Activated CD4-positive, alpha-beta T cell treated with anti-CD3 and anti-CD28 coated beads, Interleukin-2, amount 50 U/mL, for 4 hours (primary cell): ENCODE measurements around the gene ANXA11.
A peak's percentile ranks its signal among the peaks of the same experiment; 100 is the strongest.
"Not testable (repeated sequence)": the region's sequence is repeated elsewhere in the genome, so short reads cannot be mapped to it uniquely, and the experiment has no call there.

Source experiments
- DNase-seq, 2 experiments: peaks; one replicate each; pipeline ENCODE4 v3.0.0-alpha.2; 2020

Gene ANXA11

GRCh38 chr10:80205477-80206276 lies at the start of gene ANXA11:
ANXA11 (minus strand) TSS chr10:80205537; CDS start chr10:80172861, 32,676 bp downstream.
- peak; percentile 77 to 78 for DNase-seq

DNA sequence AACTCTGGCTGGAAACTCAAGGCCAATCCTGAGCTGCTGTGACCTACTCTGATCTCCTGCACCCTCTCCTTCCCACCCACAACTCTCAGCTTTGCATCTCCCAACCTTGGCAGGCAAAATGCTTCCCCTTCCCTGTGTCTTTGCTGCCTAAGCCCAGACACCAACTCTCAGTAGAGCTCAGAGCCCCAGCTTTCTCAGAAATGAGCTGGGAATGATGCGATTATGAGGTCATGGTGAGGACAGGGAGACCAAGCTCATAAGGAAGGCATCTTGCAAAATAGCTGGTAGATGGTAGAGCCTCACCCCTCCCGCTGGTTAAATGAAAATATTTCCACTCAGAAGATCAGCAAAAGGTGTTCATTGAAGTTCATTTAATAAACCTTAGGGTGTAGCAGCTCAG lies 49.4 kb upstream of the ANXA11 start:
- not testable (repeated sequence) for DNase-seq

DNA sequence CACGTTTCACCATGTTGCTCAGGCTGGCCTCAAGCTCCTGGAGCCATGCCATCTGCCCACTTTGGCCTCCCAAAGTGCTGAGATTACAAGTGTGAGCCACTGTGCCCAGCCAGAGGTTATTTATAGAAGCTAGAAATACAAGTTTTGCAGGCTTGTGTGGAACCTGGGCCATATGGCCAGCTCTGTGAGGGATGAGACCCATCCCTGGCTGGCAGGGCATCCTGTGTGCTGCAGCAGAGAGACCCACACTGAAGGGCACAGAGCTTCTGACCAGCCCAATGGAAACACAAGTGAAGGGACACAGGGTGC lies 48.6 kb upstream of the ANXA11 start:
- not testable (repeated sequence) for DNase-seq

DNA sequence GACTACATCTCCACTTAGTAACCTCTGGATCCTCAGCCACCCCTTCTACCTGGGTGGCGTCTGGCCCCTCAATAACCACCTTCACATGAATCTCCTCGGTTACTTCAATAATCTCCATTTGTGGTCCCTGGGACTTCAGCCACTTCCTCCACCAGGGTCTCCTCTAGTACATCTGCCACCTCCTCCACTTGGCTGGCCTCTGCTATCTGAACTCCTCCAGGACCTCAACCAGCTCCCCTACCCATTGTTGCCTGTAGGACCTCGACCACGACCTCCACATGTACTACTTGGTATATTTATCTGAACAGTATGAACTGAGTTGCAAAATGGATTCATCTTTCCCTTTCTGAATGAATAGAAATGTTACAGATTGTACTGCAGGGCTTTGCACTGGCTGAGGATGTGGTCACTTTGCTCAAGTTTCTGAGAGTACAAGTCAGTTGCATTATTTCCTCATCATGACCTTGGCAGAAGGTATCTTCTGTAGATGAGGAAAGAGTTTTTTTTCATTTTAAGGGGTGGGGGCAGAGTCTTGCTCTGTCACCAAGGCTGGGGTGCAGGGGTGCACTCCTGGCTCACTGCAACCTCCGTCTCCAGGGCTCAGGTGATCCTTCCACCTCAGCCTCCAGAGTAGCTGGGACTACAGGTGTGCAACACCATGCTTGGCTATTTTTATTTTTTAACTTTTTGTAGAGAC lies 48.1 kb upstream of the ANXA11 start:
- no peak for DNase-seq

DNA sequence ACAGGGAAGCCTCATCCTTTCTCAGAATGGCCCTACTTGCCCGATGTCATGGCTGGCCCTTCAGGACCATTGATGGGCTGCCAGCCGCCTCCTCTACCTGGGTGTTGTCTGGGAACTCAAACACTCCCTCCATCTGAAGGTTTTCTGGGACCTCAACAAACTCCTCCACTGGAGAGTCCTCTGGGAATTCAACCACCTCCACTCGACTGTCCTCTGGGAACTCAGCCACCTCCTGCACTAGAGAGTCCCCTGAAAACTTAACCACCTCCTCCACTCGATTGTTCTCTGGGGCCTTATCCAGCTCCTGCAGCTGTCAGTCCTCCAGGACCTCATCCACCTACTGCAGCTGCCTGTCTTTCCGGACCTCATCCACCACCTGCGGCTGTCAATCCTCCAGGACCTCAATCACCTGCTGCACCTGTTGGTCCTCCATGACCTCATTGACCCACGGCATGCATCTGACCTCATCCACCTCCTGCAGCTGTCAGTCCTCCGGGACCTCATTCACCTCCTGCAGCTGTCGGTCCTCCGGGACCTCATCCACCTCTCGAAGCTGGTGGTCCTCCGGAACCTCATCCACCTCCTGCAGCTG lies 47.1 kb upstream of the ANXA11 start:
- DNase-seq: no peak

DNA sequence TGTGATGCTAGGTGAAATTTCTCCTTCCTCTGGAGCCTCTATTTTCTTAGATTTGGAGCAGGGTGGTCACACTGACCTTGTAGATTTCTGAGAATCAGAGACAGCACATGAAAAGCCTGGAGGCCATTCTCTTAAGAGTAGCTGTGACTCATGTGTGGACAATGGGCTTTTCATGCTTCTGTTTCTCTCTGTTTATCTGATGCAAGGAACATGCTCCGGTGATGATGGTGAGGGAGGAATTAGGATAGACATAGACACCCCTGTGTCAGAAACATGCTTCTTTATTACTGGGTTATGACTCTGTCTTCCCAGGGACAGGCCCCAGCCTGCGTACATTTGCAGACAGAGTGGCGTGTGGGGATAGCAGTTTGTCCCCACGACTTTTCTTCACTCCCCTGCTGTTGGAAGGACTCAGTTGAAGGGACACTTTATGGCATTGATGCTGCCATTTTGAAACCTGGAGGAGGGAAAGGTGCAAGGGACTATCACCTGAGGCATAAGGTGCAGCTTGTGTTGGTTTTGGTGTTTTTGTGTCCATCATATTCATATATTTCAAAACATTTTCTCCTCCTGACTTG lies 46.5 kb upstream of the ANXA11 start:
- not testable (repeated sequence) for DNase-seq

DNA sequence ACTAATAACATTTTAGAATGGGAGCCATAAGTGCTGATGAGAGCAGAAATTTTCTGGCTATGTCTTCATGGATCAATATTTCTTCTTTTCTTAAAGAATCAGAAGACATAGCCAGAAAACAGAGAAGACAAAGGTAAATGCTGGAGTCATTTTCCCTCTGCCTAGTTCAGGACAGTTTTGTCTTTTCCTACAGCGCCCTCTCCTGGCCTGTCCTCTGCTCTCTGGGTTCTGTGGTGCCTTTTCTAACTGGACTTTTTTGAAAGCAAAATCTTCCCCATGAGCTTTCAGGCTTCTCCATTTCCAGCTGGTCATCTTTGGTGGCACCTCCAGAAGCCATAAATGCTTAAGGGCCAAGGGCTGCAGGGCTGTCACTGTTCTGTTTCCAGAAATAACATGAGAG lies 45.1 kb upstream of the ANXA11 start:
- DNase-seq: not testable (repeated sequence)

GRCh38 chr10:80249906-80250305 lies 44.6 kb upstream of the ANXA11 start:
- DNase-seq: not testable (repeated sequence)

DNA sequence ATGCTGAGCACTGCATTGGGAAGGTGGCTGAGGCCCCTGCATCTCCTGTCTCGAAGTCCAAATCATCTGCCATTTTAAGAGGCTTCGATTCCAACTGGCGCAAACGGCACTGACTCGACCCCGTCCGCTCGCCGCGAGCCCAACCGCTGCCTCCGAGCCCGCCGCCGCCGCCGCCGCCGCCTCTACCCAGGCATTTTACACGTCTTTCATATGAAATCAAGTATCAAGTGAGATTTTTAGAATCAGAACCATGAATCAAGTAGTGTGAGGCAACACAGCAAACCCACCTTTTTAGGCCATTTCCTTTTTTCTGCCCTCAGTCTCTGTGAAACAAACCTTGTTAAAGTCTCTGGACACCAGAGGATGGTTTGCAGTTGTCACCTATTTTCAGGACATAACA lies 42.3 kb upstream of the ANXA11 start:
- not testable (repeated sequence) for DNase-seq

GRCh38 chr10:80244371-80244770 lies 39.0 kb upstream of the ANXA11 start:
- not testable (repeated sequence) for DNase-seq

- DNase-seq: not testable (repeated sequence)
Measured at GRCh38 chr10:80242341-80242740, 37.0 kb upstream of the ANXA11 start.

DNA sequence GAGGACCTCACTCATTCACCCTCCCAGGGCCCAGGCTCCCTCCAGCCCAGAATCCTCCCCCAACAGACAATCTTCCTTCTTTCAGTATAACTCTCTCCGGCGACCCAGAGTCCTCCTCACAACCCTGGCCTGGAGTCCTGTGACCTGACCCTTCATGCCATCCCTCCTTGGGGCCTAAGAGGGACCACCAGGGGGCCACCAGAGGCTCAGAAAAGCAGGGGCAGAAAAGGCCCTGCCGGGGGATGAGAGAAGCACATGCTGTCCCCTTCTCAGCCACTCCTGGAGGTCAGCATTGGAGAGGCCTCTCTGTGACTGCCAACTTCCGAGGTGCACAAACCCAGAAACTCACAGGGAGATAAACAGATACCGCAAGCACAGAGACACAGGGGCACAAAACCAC lies 31.1 kb upstream of the ANXA11 start:
- not testable (repeated sequence) for DNase-seq

- DNase-seq: not testable (repeated sequence)
Measured at GRCh38 chr10:80234331-80235235, 29.2 kb upstream of the ANXA11 start.

- not testable (repeated sequence) for DNase-seq
Measured at GRCh38 chr10:80233871-80234270, 28.5 kb upstream of the ANXA11 start.

DNA sequence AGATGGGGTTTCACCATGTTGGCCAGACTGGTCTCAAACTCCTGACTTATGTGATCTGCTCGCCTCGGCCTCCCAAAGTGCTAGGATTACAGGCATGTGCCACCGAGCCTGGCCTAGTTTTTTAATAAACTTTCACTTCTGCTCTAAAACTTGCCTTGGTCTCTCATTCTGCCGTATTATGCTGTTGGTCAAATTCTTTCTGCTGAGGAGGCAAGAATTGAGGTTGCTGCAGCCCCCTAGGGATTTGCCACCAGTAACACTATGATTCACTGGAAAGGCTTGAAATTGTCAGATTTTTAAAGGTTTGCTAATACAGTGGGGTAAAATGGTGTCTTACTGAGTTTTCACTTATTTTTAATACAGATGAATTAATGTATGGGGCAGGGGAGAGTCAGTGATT lies 21.4 kb upstream of the ANXA11 start:
- not testable (repeated sequence) for DNase-seq

DNA sequence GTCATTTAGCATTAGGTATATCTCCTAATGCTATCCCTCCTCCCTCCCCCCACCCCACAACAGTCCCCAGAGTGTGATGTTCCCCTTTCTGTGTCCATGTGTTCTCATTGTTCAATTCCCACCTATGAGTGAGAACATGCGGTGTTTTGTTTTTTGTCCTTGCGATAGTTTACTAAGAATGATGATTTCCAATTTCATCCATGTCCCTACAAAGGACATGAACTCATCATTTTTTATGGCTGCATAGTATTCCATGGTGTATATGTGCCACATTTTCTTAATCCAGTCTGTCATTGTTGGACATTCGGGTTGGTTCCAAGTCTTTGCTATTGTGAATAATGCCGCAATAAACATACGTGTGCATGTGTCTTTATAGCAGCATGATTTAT lies 17.7 kb upstream of the ANXA11 start:
- not testable (repeated sequence) for DNase-seq

DNA sequence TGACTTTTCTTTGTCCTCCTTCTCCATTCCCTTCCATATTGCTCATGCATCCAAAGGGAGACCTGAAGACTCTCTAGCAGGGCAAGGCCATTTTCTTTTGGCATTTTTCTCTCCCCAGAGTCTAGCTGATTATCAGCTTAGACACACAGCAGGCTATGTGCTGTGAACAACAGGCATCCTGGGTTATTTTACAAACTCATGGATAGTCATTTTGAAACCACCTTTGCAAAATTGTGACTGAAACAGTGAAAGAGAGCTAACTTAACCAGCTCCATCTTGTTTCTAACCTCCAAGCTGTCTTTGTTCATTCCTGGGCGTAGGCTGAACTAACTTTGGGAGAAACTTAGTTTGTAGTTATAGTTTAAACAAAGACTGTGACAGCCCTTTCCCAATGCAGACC lies 13.5 kb upstream of the ANXA11 start:
- not testable (repeated sequence) for DNase-seq

DNA sequence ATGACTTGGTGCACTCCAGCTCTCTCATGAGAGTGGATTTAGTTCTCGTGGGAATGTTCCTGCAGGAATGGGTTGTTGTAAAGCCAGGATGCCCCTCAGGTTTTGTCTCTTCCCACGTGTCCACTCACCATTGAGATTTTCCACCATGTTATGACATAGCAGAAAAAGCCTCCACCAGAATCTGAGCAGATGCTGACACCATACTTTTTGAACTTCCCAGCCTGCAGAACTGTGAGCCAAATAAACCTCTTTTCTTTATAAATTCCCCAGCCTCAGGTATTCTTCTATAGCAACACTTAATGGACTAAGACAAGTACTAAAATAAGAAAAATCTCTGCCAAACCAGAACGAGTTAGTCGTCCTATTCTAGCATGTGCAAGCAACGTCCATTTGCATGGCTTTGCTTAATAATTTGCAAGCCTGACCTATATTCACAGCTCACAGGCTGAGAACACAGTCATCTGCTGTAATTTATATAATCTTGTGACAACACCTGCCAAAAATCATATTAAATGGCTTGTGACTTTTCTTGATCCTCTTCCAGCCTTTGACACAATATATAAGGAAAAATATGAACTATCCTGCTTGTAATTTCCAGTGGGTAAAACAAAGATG lies 9.1 kb upstream of the ANXA11 start:
- not testable (repeated sequence) for DNase-seq

DNA sequence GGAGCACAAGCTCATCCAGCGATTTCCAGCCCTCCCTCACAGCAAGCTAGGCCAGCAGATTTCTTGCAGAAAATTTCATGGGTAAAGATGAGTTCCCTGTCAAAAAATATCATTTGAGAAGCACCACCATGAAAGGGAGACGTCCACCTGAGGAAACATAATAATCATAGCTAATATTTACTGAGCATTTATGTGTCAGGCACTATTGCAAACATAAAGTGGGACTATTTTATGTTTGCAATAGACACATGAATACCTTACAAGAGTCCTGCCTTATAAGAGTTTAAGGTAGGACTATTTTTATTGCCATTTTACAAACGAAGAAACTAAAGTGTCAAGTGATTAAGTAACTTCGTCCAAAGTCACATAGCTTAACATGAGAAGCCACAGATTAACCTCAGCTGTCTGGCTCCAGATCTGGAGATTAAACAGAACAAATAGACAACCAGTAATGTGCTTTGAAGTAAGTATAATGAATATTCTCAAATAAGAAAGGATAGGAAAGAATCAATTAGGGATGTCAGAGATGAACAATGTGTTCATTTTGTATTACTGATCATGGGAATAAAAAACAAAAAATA lies 7.3 kb upstream of the ANXA11 start:
- DNase-seq: not testable (repeated sequence)

GRCh38 chr10:80211786-80212185 lies 6.4 kb upstream of the ANXA11 start:
- no peak for DNase-seq

- DNase-seq: no peak
Measured at GRCh38 chr10:80210259-80210658, 4.9 kb upstream of the ANXA11 start.
